Panc1 (cell line): ENCODE data around the gene CAMK1G. TPM values are rescaled to one million over a fixed set of nuclear protein-coding genes. Genes with fewer than 3 reads are reported as not detected.

Source experiments
- ATAC-seq: fragments of 200-7000 bp; cut with Tn5 transposase; 2 replicates; pipeline ENCODE4 v1.9.1; 2020; ENCODE audit warnings: mild to moderate bottlenecking, moderate library complexity
- BruUV-seq: library from RNA; stranded (reverse); fragments of 400-500 nt; replicated peaks from 2 replicates; lab custom pipeline; 2021; lab: Mats Ljungman, UMichigan
- CTCF ChIA-PET: fragments of 300-600 bp; sonication (Branson Sonifier 250); formaldehyde crosslinking; loops from one replicate; lab custom pipeline; 2022; ENCODE audit warnings: antibody characterized with exemption; lab: Charles Lee
- POLR2A ChIA-PET: fragments of 300-600 bp; sonication (Branson Sonifier 250); formaldehyde crosslinking; loops from one replicate; lab custom pipeline; 2022; ENCODE audit warnings: antibody characterized with exemption; lab: Charles Lee
- DNase-seq: peaks from one replicate; pipeline ENCODE4 v3.0.0-alpha.2; 2010; ENCODE audit warnings: low read depth, low spot score
- H3K27ac ChIP-seq: 2 replicates; pipeline ENCODE4 v1.5.1; 2011; ENCODE audit warnings: mild to moderate bottlenecking, low read length, inconsistent platforms
- H3K27me3 ChIP-seq: fragments of 200-500 bp; sonication (Bioruptor generic); 2 replicates; pipeline ENCODE4 v1.6.0; 2014; ENCODE audit warnings: low read length, inconsistent platforms; ENCODE audit not compliant: control insufficient read depth, insufficient read depth
- H3K36me3 ChIP-seq: fragments of 200-500 bp; sonication (Bioruptor generic); 2 replicates; pipeline ENCODE4 v1.5.1; 2014; ENCODE audit warnings: inconsistent platforms, mild to moderate bottlenecking, low read length, moderate library complexity; ENCODE audit not compliant: control insufficient read depth, insufficient read depth
- H3K4me1 ChIP-seq: 2 replicates; pipeline ENCODE4 v1.5.1; 2011; ENCODE audit warnings: inconsistent platforms, mild to moderate bottlenecking, low read length, moderate library complexity; ENCODE audit not compliant: control insufficient read depth, insufficient read depth
- H3K4me3 ChIP-seq, 2 experiments: 2 replicates each; pipeline ENCODE4 v1.5.1; 2011 to 2012; ENCODE audit warnings: low read depth in 2 of 2, low read length in 2 of 2, mild to moderate bottlenecking in 2 of 2, inconsistent platforms in 1 of 2, moderate library complexity in 1 of 2
- H3K9me3 ChIP-seq: fragments of 200-500 bp; sonication (Bioruptor generic); 2 replicates; pipeline ENCODE4 v1.5.1; 2014; ENCODE audit warnings: low read depth, mild to moderate bottlenecking, inconsistent platforms, low read length, moderate library complexity; ENCODE audit not compliant: control insufficient read depth, insufficient read depth
- POLR2AphosphoS5 ChIP-seq: IDR thresholded peaks from 2 replicates; pipeline ENCODE4 v1.6.1; 2012; ENCODE audit warnings: mild to moderate bottlenecking, low read depth, low read length, moderate library complexity
- SIN3A ChIP-seq: IDR thresholded peaks from 2 replicates; pipeline ENCODE4 v1.6.1; 2012; ENCODE audit warnings: low read depth, mild to moderate bottlenecking, low read length, moderate library complexity, borderline replicate concordance; ENCODE audit not compliant: insufficient read depth
- TCF7L2 ChIP-seq: IDR thresholded peaks from 2 replicates; pipeline ENCODE4 v1.6.1; 2011; ENCODE audit warnings: mild to moderate bottlenecking, low read depth, low read length, inconsistent platforms
- in situ Hi-C: cut with HindIII; loops from 2 replicates; pipeline ENCODE4 v1.10.0; 2016; ENCODE audit warnings: low sequenced_read_pairs, low pct_unique_long_range_greater_than_20kb
- intact Hi-C: fragments of 100-400 bp; cut with micrococcal nuclease; formaldehyde crosslinking; loops from one replicate; pipeline ENCODE4 v1.10.0; 2022; ENCODE audit not compliant: unreplicated experiment
- total RNA-seq: library from RNA; stranded (reverse); gene quantifications from one replicate; pipeline ENCODE4 v1.2.1, GENCODE V29; 2021; ENCODE audit not compliant: unreplicated experiment
- TF ChIP-seq, protein P1 (sequence below): fragments of 450-650 bp; IDR thresholded peaks from 2 replicates; pipeline ENCODE4 v1.5.1; 2017; ENCODE audit warnings: mild to moderate bottlenecking
- TF ChIP-seq, protein P2 (sequence below), 2 experiments: IDR thresholded peaks; 2 replicates each; pipeline ENCODE4 v1.6.1; 2011 to 2012; ENCODE audit warnings: low read depth in 2 of 2, control low read depth in 1 of 2, low read length in 1 of 2, mild to moderate bottlenecking in 1 of 2, moderate library complexity in 1 of 2; ENCODE audit not compliant: insufficient read depth in 1 of 2

CAMK1G gene
- total RNA-seq, 1 experiment from 2014 or later, result not detected

DNA sequence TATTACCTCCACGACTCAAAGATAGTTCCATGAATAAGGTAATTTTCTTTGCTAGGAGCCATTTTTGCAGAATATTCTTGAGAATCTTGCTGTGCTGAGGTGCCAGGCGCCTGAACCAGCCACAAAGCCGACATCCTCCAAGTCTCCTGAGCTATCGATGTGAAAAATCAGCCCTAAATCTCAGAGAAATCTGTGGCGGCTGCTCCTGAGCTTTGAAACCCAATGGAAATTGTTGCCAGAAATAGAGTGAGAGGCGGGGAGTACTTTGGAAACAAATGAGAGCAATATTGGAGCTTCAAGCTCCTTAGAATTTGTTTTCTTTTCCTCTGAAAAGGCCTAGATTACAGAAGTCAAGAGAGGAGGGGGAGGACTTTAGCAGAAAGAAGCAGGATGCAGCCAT, 6.3 kb downstream of the CAMK1G start:
- H3K4me1 ChIP-seq, result peaks cover 3% of the 10 kb centered on the region; the same call in 1 of the 2 replicates
- POLR2A ChIA-PET, result no interaction called here
- no TSS peak for BruUV-seq
- DNase-seq, result no peak
- intact Hi-C loops (no loop called here), in situ Hi-C loops (no loop called here)
- H3K27me3 ChIP-seq, result peaks cover 5% of the 10 kb centered on the region; the same call in 1 of the 2 replicates
- CTCF ChIA-PET, result interaction anchor here (1.3 kb wide), 1 partner anchor 24 kb away, joined by 3 read pairs; no protein-coding TSS in a partner anchor
- H3K36me3 ChIP-seq, result no peaks in the 10 kb centered on the region
- no peak overlapping the region for H3K27ac ChIP-seq
- no peak overlapping the region for H3K4me3 ChIP-seq
- no peak for TF ChIP-seq TCF7L2
- TF ChIP-seq, protein P1, sequence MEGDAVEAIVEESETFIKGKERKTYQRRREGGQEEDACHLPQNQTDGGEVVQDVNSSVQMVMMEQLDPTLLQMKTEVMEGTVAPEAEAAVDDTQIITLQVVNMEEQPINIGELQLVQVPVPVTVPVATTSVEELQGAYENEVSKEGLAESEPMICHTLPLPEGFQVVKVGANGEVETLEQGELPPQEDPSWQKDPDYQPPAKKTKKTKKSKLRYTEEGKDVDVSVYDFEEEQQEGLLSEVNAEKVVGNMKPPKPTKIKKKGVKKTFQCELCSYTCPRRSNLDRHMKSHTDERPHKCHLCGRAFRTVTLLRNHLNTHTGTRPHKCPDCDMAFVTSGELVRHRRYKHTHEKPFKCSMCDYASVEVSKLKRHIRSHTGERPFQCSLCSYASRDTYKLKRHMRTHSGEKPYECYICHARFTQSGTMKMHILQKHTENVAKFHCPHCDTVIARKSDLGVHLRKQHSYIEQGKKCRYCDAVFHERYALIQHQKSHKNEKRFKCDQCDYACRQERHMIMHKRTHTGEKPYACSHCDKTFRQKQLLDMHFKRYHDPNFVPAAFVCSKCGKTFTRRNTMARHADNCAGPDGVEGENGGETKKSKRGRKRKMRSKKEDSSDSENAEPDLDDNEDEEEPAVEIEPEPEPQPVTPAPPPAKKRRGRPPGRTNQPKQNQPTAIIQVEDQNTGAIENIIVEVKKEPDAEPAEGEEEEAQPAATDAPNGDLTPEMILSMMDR, result no peak
- no peak for TF ChIP-seq POLR2AphosphoS5
- TF ChIP-seq, protein P2, sequence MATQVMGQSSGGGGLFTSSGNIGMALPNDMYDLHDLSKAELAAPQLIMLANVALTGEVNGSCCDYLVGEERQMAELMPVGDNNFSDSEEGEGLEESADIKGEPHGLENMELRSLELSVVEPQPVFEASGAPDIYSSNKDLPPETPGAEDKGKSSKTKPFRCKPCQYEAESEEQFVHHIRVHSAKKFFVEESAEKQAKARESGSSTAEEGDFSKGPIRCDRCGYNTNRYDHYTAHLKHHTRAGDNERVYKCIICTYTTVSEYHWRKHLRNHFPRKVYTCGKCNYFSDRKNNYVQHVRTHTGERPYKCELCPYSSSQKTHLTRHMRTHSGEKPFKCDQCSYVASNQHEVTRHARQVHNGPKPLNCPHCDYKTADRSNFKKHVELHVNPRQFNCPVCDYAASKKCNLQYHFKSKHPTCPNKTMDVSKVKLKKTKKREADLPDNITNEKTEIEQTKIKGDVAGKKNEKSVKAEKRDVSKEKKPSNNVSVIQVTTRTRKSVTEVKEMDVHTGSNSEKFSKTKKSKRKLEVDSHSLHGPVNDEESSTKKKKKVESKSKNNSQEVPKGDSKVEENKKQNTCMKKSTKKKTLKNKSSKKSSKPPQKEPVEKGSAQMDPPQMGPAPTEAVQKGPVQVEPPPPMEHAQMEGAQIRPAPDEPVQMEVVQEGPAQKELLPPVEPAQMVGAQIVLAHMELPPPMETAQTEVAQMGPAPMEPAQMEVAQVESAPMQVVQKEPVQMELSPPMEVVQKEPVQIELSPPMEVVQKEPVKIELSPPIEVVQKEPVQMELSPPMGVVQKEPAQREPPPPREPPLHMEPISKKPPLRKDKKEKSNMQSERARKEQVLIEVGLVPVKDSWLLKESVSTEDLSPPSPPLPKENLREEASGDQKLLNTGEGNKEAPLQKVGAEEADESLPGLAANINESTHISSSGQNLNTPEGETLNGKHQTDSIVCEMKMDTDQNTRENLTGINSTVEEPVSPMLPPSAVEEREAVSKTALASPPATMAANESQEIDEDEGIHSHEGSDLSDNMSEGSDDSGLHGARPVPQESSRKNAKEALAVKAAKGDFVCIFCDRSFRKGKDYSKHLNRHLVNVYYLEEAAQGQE (IDR thresholded peaks at IDR 0.05; ENCODE audit: insufficient read depth in 1 of 2, low read depth in 2 of 2, low read length in 1 of 2), result no peak
- no peak for TF ChIP-seq SIN3A
- H3K9me3 ChIP-seq, result no peaks in the 10 kb centered on the region
- ATAC-seq, result no peak

DNA sequence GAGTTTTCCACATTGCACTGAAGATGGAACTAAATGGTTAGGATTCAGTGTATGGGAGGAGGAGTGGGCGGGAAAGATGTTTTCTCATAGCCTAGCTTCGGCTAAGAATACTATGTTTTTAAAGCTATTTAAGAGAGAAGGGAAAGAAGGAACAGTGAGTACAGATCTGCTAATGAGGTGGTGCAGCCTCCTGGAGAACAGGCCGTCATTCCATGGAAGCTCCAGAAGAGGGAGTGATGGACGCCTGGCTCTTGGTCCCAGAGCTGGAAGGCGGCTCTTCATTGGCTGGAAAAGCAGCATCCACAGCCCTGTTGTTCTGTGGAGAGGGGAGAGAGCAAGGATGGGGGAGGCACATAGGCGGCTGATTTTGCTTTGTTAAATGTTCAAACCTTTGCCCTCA, 6.9 kb downstream of the CAMK1G start:
- Histone ChIP-seq H3K4me1 (peaks cover 1% of the 10 kb centered on the region; the same call in 1 of the 2 replicates), H3K27ac (no peak overlapping the region), H3K36me3 (no peaks in the 10 kb centered on the region), H3K9me3 (no peaks in the 10 kb centered on the region), H3K27me3 (peaks cover 4% of the 10 kb centered on the region; the same call in 1 of the 2 replicates), H3K4me3 (no peak overlapping the region)
- DNase-seq (no peak), ATAC-seq (peak; percentile 64; the same call in 1 of the 2 replicates)
- BruUV-seq, result no TSS peak
- in situ Hi-C loops (no loop called here), intact Hi-C loops (no loop called here)
- CTCF ChIA-PET, result interaction anchor here (1.3 kb wide), 1 partner anchor 24 kb away, joined by 3 read pairs; no protein-coding TSS in a partner anchor
- TF ChIP-seq, protein P2 (IDR thresholded peaks at IDR 0.05; ENCODE audit: insufficient read depth in 1 of 2, low read depth in 2 of 2, low read length in 1 of 2), result no peak
- TF ChIP-seq, protein P1, result peak; percentile 40
- TF ChIP-seq SIN3A, result no peak
- no peak for TF ChIP-seq POLR2AphosphoS5
- POLR2A ChIA-PET, result no interaction called here
